ENCODE data around the gene LPIN1.

DNA sequence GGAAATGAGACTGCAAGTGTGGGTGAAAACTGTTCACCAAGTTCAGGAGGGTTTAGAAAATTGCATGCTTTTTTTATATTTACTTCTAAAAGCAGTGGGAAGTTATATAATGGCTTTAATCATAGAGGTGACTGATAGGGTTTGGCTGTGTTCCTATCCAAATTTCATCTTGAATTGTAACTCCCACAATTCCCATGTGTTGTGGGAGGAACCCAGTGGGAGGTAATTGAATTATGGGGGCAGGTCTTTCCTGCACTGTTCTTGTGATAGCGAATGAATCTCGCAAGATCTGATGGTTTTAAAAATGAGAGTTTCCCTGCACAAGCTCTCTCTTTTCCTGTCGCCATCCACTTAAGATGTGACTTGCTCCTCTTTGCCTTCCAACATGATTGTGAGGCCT, 40.7 kb upstream of the LPIN1 start:
- TF ChIP-seq TAF1 (IDR thresholded peaks at IDR 0.05; ENCODE audit: low read depth): no peak
- TF ChIP-seq, protein P1, sequence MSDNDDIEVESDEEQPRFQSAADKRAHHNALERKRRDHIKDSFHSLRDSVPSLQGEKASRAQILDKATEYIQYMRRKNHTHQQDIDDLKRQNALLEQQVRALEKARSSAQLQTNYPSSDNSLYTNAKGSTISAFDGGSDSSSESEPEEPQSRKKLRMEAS (IDR thresholded peaks at IDR 0.05): no peak
- no peak for TF ChIP-seq EGR1 (IDR thresholded peaks at IDR 0.05)
- no peak for TF ChIP-seq CEBPB (IDR thresholded peaks at IDR 0.05)
- TF ChIP-seq REST (IDR thresholded peaks at IDR 0.05; ENCODE audit: low read depth): no peak
- TF ChIP-seq RAD21 (IDR thresholded peaks at IDR 0.05; ENCODE audit: low read depth): no peak
- TF ChIP-seq EP300 (IDR thresholded peaks at IDR 0.05; ENCODE audit: borderline replicate concordance): no peak
- TF ChIP-seq CREB1 (IDR thresholded peaks at IDR 0.05; ENCODE audit: low read depth): no peak
- TF ChIP-seq, protein P2, sequence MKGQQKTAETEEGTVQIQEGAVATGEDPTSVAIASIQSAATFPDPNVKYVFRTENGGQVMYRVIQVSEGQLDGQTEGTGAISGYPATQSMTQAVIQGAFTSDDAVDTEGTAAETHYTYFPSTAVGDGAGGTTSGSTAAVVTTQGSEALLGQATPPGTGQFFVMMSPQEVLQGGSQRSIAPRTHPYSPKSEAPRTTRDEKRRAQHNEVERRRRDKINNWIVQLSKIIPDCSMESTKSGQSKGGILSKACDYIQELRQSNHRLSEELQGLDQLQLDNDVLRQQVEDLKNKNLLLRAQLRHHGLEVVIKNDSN (IDR thresholded peaks at IDR 0.05): no peak
- TF ChIP-seq FOXM1 (IDR thresholded peaks at IDR 0.05; ENCODE audit: borderline replicate concordance, low read depth): no peak
